HG02610 (cell line): Measurements from ENCODE around the gene CNTNAP2.

Experiments
- ATAC-seq: cut with Tn5 transposase; IDR thresholded peaks from one replicate; pipeline ENCODE4 v1.9.1; 2021; ENCODE audit warnings: mild to moderate bottlenecking, moderate library complexity; ENCODE audit not compliant: unreplicated experiment

CNTNAP2 gene

GRCh38 chr7:146961617-146962016 is 845.0 kb downstream of the CNTNAP2 start:
- ATAC-seq = no peak

- no peak for ATAC-seq
Observed at GRCh38 chr7:146966274-146966673, 849.7 kb downstream of the CNTNAP2 start.

- ATAC-seq = no peak
Observed at GRCh38 chr7:146982482-146982881, 865.9 kb downstream of the CNTNAP2 start.

GRCh38 chr7:146991596-146991995 is 875.0 kb downstream of the CNTNAP2 start:
- ATAC-seq = no peak

GRCh38 chr7:146993764-146994163 is 877.2 kb downstream of the CNTNAP2 start:
- no peak for ATAC-seq

- no peak for ATAC-seq
Observed at GRCh38 chr7:147008530-147008929, 891.9 kb downstream of the CNTNAP2 start.

- no peak for ATAC-seq
Observed at GRCh38 chr7:147012666-147013065, 896.1 kb downstream of the CNTNAP2 start.

- no peak for ATAC-seq
Observed at GRCh38 chr7:147013825-147014224, 897.2 kb downstream of the CNTNAP2 start.

GRCh38 chr7:147014286-147014955 is 897.8 kb downstream of the CNTNAP2 start:
- no peak for ATAC-seq

- ATAC-seq = no peak
Observed at GRCh38 chr7:147015999-147016398, 899.4 kb downstream of the CNTNAP2 start.

- no peak for ATAC-seq
Observed at GRCh38 chr7:147022056-147022455, 905.5 kb downstream of the CNTNAP2 start.

- ATAC-seq = no peak
Observed at GRCh38 chr7:147023440-147023839, 906.8 kb downstream of the CNTNAP2 start.

GRCh38 chr7:147029953-147030352 is 913.4 kb downstream of the CNTNAP2 start:
- ATAC-seq = no peak

- ATAC-seq = no peak
Observed at GRCh38 chr7:147033641-147034040, 917.0 kb downstream of the CNTNAP2 start.

- ATAC-seq = no peak
Observed at GRCh38 chr7:147041438-147041837, 924.8 kb downstream of the CNTNAP2 start.

GRCh38 chr7:147044941-147045340 is 928.3 kb downstream of the CNTNAP2 start:
- ATAC-seq = no peak

GRCh38 chr7:147047696-147048095 is 931.1 kb downstream of the CNTNAP2 start:
- ATAC-seq = no peak

- ATAC-seq = no peak
Observed at GRCh38 chr7:147048864-147049263, 932.3 kb downstream of the CNTNAP2 start.

GRCh38 chr7:147052818-147053217 is 936.2 kb downstream of the CNTNAP2 start:
- no peak for ATAC-seq

GRCh38 chr7:147053746-147054145 is 937.1 kb downstream of the CNTNAP2 start:
- no peak for ATAC-seq

GRCh38 chr7:147060070-147060469 is 943.5 kb downstream of the CNTNAP2 start:
- ATAC-seq = no peak

- no peak for ATAC-seq
Observed at GRCh38 chr7:147062897-147063296, 946.3 kb downstream of the CNTNAP2 start.

GRCh38 chr7:147068842-147069241 is 952.2 kb downstream of the CNTNAP2 start:
- no peak for ATAC-seq
